ENCODE measurements around the gene PFDN2.

GRCh38 chr1:161137881-161138280 is 20.0 kb upstream of the PFDN2 start:
- no peak for TF ChIP-seq YY1 (IDR thresholded peaks at IDR 0.05; ENCODE audit: insufficient read depth, insufficient read length)
- no peak for TF ChIP-seq ZNF274 (IDR thresholded peaks at IDR 0.05; ENCODE audit: low read depth, low read length)

Data from NT2/D1 (cell line).